Hepatic stellate cell (primary cell): ENCODE data around the gene HBEGF.

Source experiments
- DNase-seq: peaks from one replicate; pipeline ENCODE4 v3.0.0; 2011; ENCODE audit warnings: low spot score

The HBEGF gene

DNA sequence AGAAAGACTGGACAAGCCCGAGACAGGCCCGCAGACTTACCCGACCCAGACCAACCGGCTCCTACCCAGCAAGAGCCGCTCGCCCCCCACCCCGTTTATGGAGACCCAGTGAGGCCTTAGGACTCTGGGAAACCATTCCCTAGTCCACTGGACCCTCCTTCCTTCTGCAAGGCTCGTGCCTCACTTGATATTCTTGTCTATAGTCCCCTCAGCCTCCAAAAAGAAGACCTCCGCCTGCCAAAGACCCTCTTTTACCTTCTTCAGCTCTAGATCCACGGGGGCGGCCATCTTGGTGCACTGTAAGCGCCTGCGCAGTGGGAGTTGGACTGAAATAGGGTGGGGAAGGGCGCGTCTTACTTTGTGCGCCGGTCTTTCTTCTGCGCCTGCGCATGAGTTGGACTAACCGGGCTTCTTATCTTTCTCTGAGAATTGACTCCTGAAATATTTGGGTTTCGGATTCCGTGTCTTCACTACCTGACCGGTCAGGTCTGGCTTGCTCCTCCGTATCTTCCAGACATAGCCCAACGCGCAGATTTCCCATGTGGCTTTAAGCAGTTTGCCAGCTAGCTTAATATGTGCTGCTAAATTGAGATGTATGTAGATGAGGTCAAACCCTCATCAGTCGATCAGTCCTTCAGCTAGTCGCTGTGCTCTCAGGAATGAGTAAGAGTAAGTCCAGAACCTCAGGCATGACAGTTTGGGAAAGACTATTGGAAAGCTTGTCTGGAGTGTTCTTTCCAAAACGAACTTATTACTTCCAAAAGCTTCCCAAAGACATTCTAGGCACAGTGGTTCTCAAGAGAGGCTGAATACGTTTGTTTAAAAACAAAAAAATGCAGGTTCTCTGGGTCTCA, 43.4 kb downstream of the HBEGF start, which contains the start of gene PFDN1:
TSS of gene PFDN1 (minus strand) at position 316 of the 854 bp plus-strand sequence. CDS start at position 288, 28 bp downstream.
- peak; percentile 91 for DNase-seq

- DNase-seq: no peak
These were observed 45.3 kb downstream of the HBEGF start for GRCh38 chr5:140301136-140301535.

DNA sequence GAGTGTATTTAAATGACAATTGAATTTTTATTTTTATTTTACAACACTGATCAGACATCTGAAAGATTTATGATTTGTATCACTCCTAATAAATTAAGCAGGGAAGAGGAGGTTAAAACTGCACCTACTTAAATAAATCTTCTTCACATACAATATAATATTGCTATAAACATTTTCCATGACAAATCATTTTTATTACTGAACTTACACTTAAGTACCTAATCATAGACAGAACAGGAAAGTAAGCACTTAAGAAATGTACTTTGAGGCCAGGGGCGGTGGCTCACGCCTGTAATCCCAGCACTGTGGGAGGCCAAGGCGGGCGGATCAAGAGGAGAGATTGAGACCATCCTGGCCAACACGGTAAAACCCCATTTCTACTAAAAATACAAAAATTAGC, 47.3 kb downstream of the HBEGF start:
- no peak for DNase-seq

DNA sequence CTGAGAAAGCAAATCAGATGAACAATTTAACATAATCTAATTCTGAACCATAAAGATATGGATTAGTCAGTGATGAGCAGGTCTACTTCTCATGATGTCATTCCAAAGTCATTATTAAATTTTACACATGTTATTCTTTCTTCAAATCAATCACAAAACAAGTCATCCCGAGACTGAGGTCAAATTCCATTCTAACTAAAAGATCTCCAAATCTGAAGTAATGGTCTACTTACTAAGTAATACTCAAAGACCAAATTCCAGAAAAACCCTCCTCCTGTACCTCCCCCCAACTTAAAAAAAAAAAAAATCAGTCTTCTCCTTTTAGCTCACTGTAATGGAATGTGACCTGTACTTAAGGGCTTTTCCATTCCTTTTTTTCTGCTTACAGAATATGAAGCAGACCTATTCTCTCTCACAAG, 48.2 kb downstream of the HBEGF start:
- DNase-seq: peak; percentile 14

DNA sequence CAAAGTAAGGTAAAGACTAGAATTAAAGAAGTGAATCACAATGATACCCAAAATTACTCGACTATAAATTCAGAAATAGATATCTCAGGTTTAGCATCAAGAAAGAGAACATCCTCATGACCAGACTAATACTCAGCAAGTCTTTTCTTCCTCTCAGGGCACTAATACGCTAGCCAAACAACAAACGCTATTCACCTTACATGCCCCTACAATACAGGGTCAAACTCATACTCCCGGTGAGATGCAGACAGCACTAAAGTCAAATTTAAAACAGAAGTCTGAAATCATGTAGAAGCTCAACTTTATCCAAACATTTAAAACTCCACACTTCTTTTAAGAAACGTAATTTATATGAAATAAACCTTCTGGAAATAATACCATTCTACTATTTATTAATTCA, 49.1 kb downstream of the HBEGF start:
- no peak for DNase-seq

- DNase-seq: no peak
These were observed 50.1 kb downstream of the HBEGF start for GRCh38 chr5:140296289-140296688.

GRCh38 chr5:140295414-140295813, 51.0 kb downstream of the HBEGF start:
- DNase-seq: peak; percentile 17

DNA sequence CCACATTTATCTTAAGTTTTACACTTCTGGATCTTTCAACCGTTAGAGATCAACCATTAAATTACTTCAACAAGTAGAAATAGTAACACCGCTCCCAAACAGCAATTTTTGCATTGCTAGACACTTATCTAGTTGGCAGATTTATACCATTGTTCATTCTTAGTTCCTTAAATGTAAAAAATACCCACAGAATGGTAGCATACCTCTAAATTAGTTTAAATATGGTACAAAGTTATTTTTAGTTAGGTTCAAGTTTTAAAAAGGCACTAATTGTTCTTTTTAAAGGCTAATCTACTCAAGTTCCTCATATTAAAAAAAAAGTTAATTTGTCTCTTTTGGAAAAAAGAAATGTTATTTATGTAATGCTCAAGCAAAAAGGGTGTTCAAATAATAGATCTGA, 51.6 kb downstream of the HBEGF start:
- no peak for DNase-seq

DNA sequence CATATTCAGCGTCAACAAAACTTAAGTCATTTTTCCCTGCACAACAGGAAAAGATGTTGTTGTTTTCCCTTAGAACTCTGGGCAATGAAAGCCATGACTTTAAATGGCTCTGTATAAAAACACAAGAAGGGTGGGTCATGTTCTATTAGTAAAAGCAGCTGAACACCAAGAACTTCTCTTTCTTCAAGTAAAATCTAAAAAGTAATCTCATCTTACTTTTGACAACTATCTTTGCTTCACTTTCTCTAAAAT, 52.6 kb downstream of the HBEGF start:
- DNase-seq: no peak

- DNase-seq: no peak
These were observed 53.1 kb downstream of the HBEGF start for GRCh38 chr5:140293091-140293848.

DNA sequence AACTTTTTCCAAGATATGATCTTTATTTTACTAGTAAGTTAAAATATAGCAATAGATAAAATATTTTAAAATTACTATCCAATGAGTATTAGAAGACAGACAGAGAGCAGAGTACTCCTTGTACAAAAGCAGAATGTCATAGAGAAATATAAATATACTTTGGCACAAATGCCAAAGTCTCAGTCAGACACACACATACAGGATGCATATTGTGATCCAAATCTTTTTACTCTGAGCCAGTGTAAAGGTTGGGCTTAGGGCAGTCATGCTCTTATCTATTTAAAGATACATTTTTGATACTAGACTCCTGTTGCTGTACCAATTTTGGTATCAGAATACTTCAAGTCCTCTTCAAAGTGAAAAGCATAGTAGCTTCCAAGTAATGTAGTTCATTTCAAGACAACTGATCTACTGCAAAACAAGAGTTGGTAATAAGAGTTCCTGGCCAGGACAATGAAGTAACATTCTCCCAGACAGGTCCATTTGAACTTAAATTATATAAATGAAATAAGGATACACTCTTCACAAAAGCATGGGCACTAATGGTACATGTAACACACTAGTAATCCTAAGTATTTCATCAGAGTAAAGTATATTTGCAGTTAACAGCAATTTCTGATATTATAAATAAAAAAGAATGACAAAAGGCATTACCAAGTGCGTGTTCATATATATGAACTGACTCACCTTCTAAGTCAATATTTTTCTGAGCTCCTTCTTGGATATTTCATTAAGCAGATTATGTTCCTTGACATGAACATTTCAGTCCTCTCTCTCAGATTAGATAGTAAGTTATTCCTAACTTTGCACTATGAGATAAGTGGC, 54.0 kb downstream of the HBEGF start:
- no peak for DNase-seq

GRCh38 chr5:140287801-140288521, 58.4 kb downstream of the HBEGF start:
- no peak for DNase-seq

DNA sequence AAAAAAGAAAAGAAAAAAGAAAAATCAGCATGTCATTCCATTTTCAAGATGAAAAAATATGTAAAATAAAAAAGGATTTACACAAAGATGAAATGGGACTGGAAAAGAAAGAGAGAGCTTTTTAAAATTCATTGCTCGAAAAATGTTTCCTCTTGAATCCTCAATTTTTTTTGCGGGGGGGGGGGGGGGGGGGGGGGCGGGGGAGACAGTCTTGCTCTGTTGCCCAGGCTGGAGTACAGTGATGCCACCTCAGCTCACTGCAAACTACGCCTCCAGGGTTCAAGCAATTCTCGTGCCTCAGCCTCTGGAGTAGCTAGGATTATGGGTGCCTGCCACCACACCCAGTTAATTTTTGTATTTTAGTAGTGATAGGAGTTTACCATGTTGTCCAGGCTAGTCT, 60.0 kb downstream of the HBEGF start:
- no peak for DNase-seq

DNA sequence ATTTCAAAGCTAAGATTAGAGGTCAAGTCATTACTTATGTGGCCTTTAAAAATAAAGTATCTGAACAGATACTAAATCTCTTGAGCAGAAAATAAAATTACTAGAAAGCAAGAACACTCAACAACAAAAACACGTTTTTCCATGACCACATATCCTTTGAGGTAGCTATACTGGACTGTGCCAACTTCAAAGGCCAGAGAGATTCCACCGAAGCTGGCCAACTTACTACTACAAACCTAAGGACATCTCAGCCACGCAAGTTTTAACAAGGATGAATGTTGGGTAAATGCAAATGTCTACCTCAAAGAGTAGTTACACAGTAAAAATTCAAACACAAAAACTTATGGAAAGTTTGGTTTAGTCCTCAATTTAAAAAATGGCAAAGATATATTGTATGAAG, 62.4 kb downstream of the HBEGF start:
- no peak for DNase-seq
